GM23248 (cell line): ENCODE data around the gene MAP3K4.

Source experiments
- EZH2 ChIP-seq: fragments of 200-600 bp; sonication (generic); IDR thresholded peaks from 2 replicates; pipeline ENCODE4 v1.6.1; 2018; ENCODE audit warnings: antibody characterized with exemption, mild to moderate bottlenecking; ENCODE audit not compliant: insufficient read depth, poor library complexity, severe bottlenecking
- EZH2phosphoT487 ChIP-seq: fragments of 200-600 bp; sonication (generic); IDR thresholded peaks from 2 replicates; pipeline ENCODE4 v1.6.1; 2018; ENCODE audit warnings: antibody characterized with exemption, moderate library complexity, mild to moderate bottlenecking, low read depth; ENCODE audit not compliant: insufficient read depth

DNA sequence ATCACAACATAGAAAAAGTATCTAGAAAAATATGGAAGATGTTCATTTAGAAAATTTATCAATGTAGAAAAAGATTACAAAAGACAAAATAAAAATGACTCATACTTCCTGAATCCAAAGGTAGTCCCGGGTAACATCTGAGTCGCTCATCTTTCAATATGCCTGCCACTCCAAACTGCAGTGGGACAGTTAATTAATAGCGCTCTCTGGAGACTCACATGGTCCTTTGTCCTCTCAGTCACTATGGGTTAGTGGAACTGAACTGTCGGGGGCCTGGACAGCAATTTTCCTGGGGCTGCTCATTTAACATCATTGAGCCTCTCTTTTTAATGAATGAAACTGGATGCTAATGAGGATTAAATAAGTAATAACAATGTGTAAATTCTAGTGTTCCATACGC lies 103.4 kb downstream of the MAP3K4 start:
- TF ChIP-seq EZH2phosphoT487, result no peak
- TF ChIP-seq EZH2, result no peak
